Neuronal stem cell (in vitro differentiated cells): ENCODE measurements around the gene APEH.

Experiments used
- DNase-seq: peaks from one replicate; pipeline ENCODE4 v3.0.0-alpha.2; 2013; ENCODE audit warnings: low spot score
- H2AFZ ChIP-seq: one replicate; pipeline ENCODE4 v1.6.1; 2013; ENCODE audit warnings: mild to moderate bottlenecking, low read length, inconsistent platforms
- H2AK5ac ChIP-seq: 2 replicates; pipeline ENCODE4 v1.6.1; 2013; ENCODE audit warnings: low read depth, mild to moderate bottlenecking, inconsistent platforms, low read length, moderate library complexity, mixed read lengths
- H2BK120ac ChIP-seq: 2 replicates; pipeline ENCODE4 v1.6.1; 2013; ENCODE audit warnings: low read depth, mild to moderate bottlenecking, inconsistent platforms, low read length, moderate library complexity, mixed read lengths
- H2BK12ac ChIP-seq: one replicate; pipeline ENCODE4 v1.6.1; 2013; ENCODE audit warnings: low read length, inconsistent platforms
- H2BK15ac ChIP-seq: 2 replicates; pipeline ENCODE4 v1.6.1; 2013; ENCODE audit warnings: mild to moderate bottlenecking, low read length, inconsistent platforms, mixed read lengths
- H2BK5ac ChIP-seq: one replicate; pipeline ENCODE4 v1.6.1; 2013; ENCODE audit warnings: inconsistent platforms, mild to moderate bottlenecking, low read length, moderate library complexity
- H3K14ac ChIP-seq: one replicate; pipeline ENCODE4 v1.6.1; 2013; ENCODE audit warnings: low read length, inconsistent platforms
- H3K18ac ChIP-seq: 2 replicates; pipeline ENCODE4 v1.6.1; 2013; ENCODE audit warnings: low read length, inconsistent platforms
- H3K23ac ChIP-seq: 2 replicates; pipeline ENCODE4 v1.6.1; 2013; ENCODE audit warnings: low read depth, mild to moderate bottlenecking, mixed read lengths, low read length, inconsistent platforms; ENCODE audit not compliant: poor library complexity
- H3K27ac ChIP-seq: replicated peaks from 3 replicates; pipeline ENCODE4 v1.5.1; 2013; ENCODE audit warnings: low read length, inconsistent platforms
- H3K27me3 ChIP-seq, 3 experiments: 2 replicates each; pipeline ENCODE4 v1.6.1; 2013; ENCODE audit warnings: low read length in 3 of 3, mild to moderate bottlenecking in 2 of 3, inconsistent platforms in 1 of 3, low read depth in 1 of 3, mixed read lengths in 1 of 3, moderate library complexity in 1 of 3; ENCODE audit not compliant: control insufficient read depth in 3 of 3, insufficient read depth in 3 of 3
- H3K36me3 ChIP-seq, 2 donors: replicated peaks in 1 of 2; 2 replicates each; pipeline ENCODE4 v1.6.1; 2013; ENCODE audit warnings: low read length in 2 of 2; ENCODE audit not compliant: control insufficient read depth in 2 of 2, insufficient read depth in 2 of 2
- H3K4ac ChIP-seq: 2 replicates; pipeline ENCODE4 v1.6.1; 2013; ENCODE audit warnings: inconsistent platforms, mild to moderate bottlenecking, low read length, moderate library complexity
- H3K4me1 ChIP-seq, 2 donors: 1 replicate in 1 of 2; 2 replicates in 1 of 2; pipeline ENCODE4 v1.6.1; 2013; ENCODE audit warnings: low read length in 2 of 2, low read depth in 1 of 2; ENCODE audit not compliant: control insufficient read depth in 2 of 2, insufficient read depth in 1 of 2
- H3K4me2 ChIP-seq: one replicate; pipeline ENCODE4 v1.6.1; 2013; ENCODE audit warnings: mild to moderate bottlenecking, low read length, inconsistent platforms; ENCODE audit not compliant: insufficient read depth, poor library complexity, severe bottlenecking
- H3K4me3 ChIP-seq, 2 donors: 2 replicates each; pipeline ENCODE4 v1.5.1; 2013; ENCODE audit warnings: low read length in 2 of 2, mild to moderate bottlenecking in 2 of 2, inconsistent platforms in 1 of 2, moderate library complexity in 1 of 2
- H3K79me1 ChIP-seq: one replicate; pipeline ENCODE4 v1.6.1; 2013; ENCODE audit warnings: low read depth, mild to moderate bottlenecking, inconsistent platforms, low read length, moderate library complexity
- H3K9ac ChIP-seq: one replicate; pipeline ENCODE4 v1.6.1; 2013; ENCODE audit warnings: mild to moderate bottlenecking, low read depth, low read length, inconsistent platforms; ENCODE audit not compliant: poor library complexity
- H3K9me3 ChIP-seq, 2 donors: replicated peaks in 1 of 2; 2 replicates each; pipeline versions ENCODE3 to v1.6.1; 2013; ENCODE audit warnings: low read length in 2 of 2, mild to moderate bottlenecking in 2 of 2, inconsistent platforms in 1 of 2, low read depth in 1 of 2, mixed read lengths in 1 of 2, moderate library complexity in 1 of 2; ENCODE audit not compliant: control insufficient read depth in 2 of 2, insufficient read depth in 1 of 2
- H4K8ac ChIP-seq: one replicate; pipeline ENCODE4 v1.6.1; 2013; ENCODE audit warnings: low read depth, mild to moderate bottlenecking, inconsistent platforms, low read length, moderate library complexity
- H4K91ac ChIP-seq: one replicate; pipeline ENCODE4 v1.6.1; 2013; ENCODE audit warnings: low read length, low read depth, mild to moderate bottlenecking, inconsistent platforms; ENCODE audit not compliant: poor library complexity
- WGBS, 2 donors: extraction: QIAGEN DNeasy Blood & Tissue Kit; methylation state at CpG; one replicate each; pipeline ENCODE4 v1.1.7; 2013; ENCODE audit warnings: missing lambda C conversion rate in 2 of 2, mixed read lengths in 1 of 2; ENCODE audit not compliant: insufficient read length in 2 of 2, insufficient replicate concordance in 1 of 2; ENCODE audit errors: extremely low coverage in 2 of 2; 5-methylcytosine and 5-hydroxymethylcytosine counted together

The APEH gene

GRCh38 chr3:49630784-49631183 lies 43.4 kb upstream of the APEH start:
- no peaks in the 10 kb centered on the region for H3K27me3 ChIP-seq
- no peak overlapping the region for H3K4me3 ChIP-seq
- no peaks in the 10 kb centered on the region for H3K79me1 ChIP-seq
- H3K4ac ChIP-seq = no peak overlapping the region
- no peak overlapping the region for H4K8ac ChIP-seq
- H2BK120ac ChIP-seq = no peak overlapping the region
- no peak overlapping the region for H3K9ac ChIP-seq
- H3K4me2 ChIP-seq = no peak overlapping the region
- H4K91ac ChIP-seq = no peak overlapping the region
- H2BK15ac ChIP-seq = no peak overlapping the region
- no peak for DNase-seq
- H3K27ac ChIP-seq = no peak overlapping the region
- no CpG with 5 or more reads among the region's 1 CpG for WGBS, 2 donors
- peaks cover 0 to 9% of the 10 kb centered on the region in 2 donors for H3K36me3 ChIP-seq
- H3K14ac ChIP-seq = no peak overlapping the region
- no peak overlapping the region for H2AK5ac ChIP-seq
- no peak overlapping the region for H2BK5ac ChIP-seq
- no peak overlapping the region for H2AFZ ChIP-seq
- H2BK12ac ChIP-seq = no peak overlapping the region
- no peak overlapping the region for H3K18ac ChIP-seq
- no peak overlapping the region for H3K23ac ChIP-seq
- H3K9me3 ChIP-seq = peaks cover 0 to 14% of the 10 kb centered on the region in 2 donors
- H3K4me1 ChIP-seq = no peaks in the 10 kb centered on the region

GRCh38 chr3:49634736-49635135 lies 39.4 kb upstream of the APEH start:
- WGBS, 2 donors = no CpG with 5 or more reads among the region's 3 CpGs
- Histone ChIP-seq H3K36me3 (peaks cover 0 to 4% of the 10 kb centered on the region in 2 donors), H3K23ac (no peak overlapping the region), H3K27me3 (no peaks in the 10 kb centered on the region), H2AFZ (no peak overlapping the region), H3K79me1 (no peaks in the 10 kb centered on the region), H3K4me2 (no peak overlapping the region), H3K18ac (no peak overlapping the region), H2BK12ac (no peak overlapping the region), H3K4ac (no peak overlapping the region), H3K27ac (no peak overlapping the region), H3K9ac (no peak overlapping the region), H2BK15ac (no peak overlapping the region), H4K8ac (no peak overlapping the region), H3K14ac (no peak overlapping the region), H2BK5ac (no peak overlapping the region), H2AK5ac (no peak overlapping the region), H3K4me1 (peaks cover 0 to 2% of the 10 kb centered on the region in 2 donors), H3K9me3 (peaks cover 0 to 14% of the 10 kb centered on the region in 2 donors), H4K91ac (no peak overlapping the region), H2BK120ac (no peak overlapping the region), H3K4me3 (no peak overlapping the region)
- DNase-seq = no peak

- H2AFZ ChIP-seq = no peak overlapping the region
- WGBS, 2 donors = no CpG with 5 or more reads among the region's 7 CpGs
- no peak overlapping the region for H2BK120ac ChIP-seq
- no peaks in the 10 kb centered on the region for H3K36me3 ChIP-seq
- H4K91ac ChIP-seq = no peak overlapping the region
- no peak overlapping the region for H2BK5ac ChIP-seq
- no peak overlapping the region for H2BK12ac ChIP-seq
- no peak overlapping the region for H4K8ac ChIP-seq
- H3K14ac ChIP-seq = no peak overlapping the region
- H3K9me3 ChIP-seq = peaks cover 0 to 3% of the 10 kb centered on the region in 2 donors
- no peak overlapping the region for H3K18ac ChIP-seq
- H3K79me1 ChIP-seq = no peaks in the 10 kb centered on the region
- H3K4me3 ChIP-seq = no peak overlapping the region
- H2AK5ac ChIP-seq = no peak overlapping the region
- H3K4me2 ChIP-seq = no peak overlapping the region
- no peaks in the 10 kb centered on the region for H3K27me3 ChIP-seq
- H2BK15ac ChIP-seq = no peak overlapping the region
- H3K27ac ChIP-seq = no peak overlapping the region
- H3K4me1 ChIP-seq = peaks cover 0 to 2% of the 10 kb centered on the region in 2 donors
- DNase-seq = no peak
- no peak overlapping the region for H3K4ac ChIP-seq
- H3K9ac ChIP-seq = no peak overlapping the region
- H3K23ac ChIP-seq = no peak overlapping the region
Measured at GRCh38 chr3:49636883-49637609, 37.1 kb upstream of the APEH start.

- no CpG with 5 or more reads among the region's 8 CpGs for WGBS, 2 donors
- no peak overlapping the region for H2BK120ac ChIP-seq
Measured at GRCh38 chr3:49638445-49638844, 35.7 kb upstream of the APEH start.

More at GRCh38 chr3:49638445-49638844, 35.7 kb upstream of the APEH start:
- Histone ChIP-seq H4K8ac (no peak overlapping the region), H3K27me3 (no peaks in the 10 kb centered on the region), H3K27ac (no peak overlapping the region), H3K18ac (no peak overlapping the region), H3K23ac (peak overlapping the region; percentile 44), H2BK5ac (no peak overlapping the region), H3K4me2 (no peak overlapping the region), H3K9ac (no peak overlapping the region), H3K14ac (no peak overlapping the region), H3K79me1 (no peaks in the 10 kb centered on the region), H3K9me3 (peaks cover 0 to 1% of the 10 kb centered on the region in 2 donors), H3K36me3 (peaks cover 0 to 13% of the 10 kb centered on the region in 2 donors), H3K4me1 (peaks cover 0 to 2% of the 10 kb centered on the region in 2 donors), H2BK15ac (no peak overlapping the region), H2AK5ac (no peak overlapping the region), H2AFZ (no peak overlapping the region), H3K4ac (no peak overlapping the region), H3K4me3 (no peak overlapping the region), H2BK12ac (no peak overlapping the region), H4K91ac (no peak overlapping the region)
- no peak for DNase-seq
